AG04449 (cell line): ENCODE measurements around the gene HELT.
"Not testable (repeated sequence)": the region's sequence is repeated elsewhere in the genome, so short reads cannot be mapped to it uniquely, and the experiment has no call there.

Experiments used
- CTCF ChIA-PET: fragments of 350-600 bp; formaldehyde crosslinking; extraction: SDS; loops from one replicate; lab custom pipeline; 2021; ENCODE audit warnings: antibody characterized with exemption; lab: Yijun Ruan, JAX
- POLR2A ChIA-PET: fragments of 400-600, 350-600 bp; formaldehyde crosslinking; extraction: SDS; loops from one replicate; lab custom pipeline; 2020; ENCODE audit warnings: antibody characterized with exemption, inconsistent platforms; lab: Yijun Ruan, JAX
- DNase-seq: peaks from one replicate; pipeline ENCODE4 v3.0.0-alpha.2; 2010; ENCODE audit warnings: low read depth, low spot score
- H3K4me3 ChIP-seq: 2 replicates; pipeline ENCODE4 v1.5.1; 2011; ENCODE audit warnings: low read depth, mild to moderate bottlenecking, control low read depth, low read length
- CTCF ChIP-seq: IDR thresholded peaks from one replicate; pipeline ENCODE4 v1.5.1; 2011; ENCODE audit warnings: mild to moderate bottlenecking, moderate library complexity, low read length, control low read depth, inconsistent platforms; ENCODE audit not compliant: insufficient read depth; ENCODE audit errors: missing control alignments

Gene HELT, protein sequence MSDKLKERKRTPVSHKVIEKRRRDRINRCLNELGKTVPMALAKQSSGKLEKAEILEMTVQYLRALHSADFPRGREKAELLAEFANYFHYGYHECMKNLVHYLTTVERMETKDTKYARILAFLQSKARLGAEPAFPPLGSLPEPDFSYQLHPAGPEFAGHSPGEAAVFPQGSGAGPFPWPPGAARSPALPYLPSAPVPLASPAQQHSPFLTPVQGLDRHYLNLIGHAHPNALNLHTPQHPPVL

GRCh38 chr4:185017964-185018772, at the start of gene HELT:
Gene HELT (plus strand): TSS chr4:185018490. CDS start chr4:185018929, 439 bp downstream.
- H3K4me3 ChIP-seq, result no peak within 1 kb of the TSS
- CTCF ChIA-PET, result interaction anchor here (0.5 kb wide), 1 partner anchor 70 kb away, joined by 3 read pairs; no protein-coding TSS in a partner anchor

GRCh38 chr4:184968784-184969201, 49.5 kb upstream of the HELT start:
- ChIA-PET CTCF (no interaction called here), POLR2A (no interaction called here)
- no peak for TF ChIP-seq CTCF
- no peak for DNase-seq
- no peak overlapping the region for H3K4me3 ChIP-seq

More at GRCh38 chr4:185017964-185018772, at the start of gene HELT:
- DNase-seq, result no peak
- POLR2A ChIA-PET, result no interaction called here
- TF ChIP-seq CTCF, result no peak

GRCh38 chr4:184969610-184970009, 48.7 kb upstream of the HELT start:
- DNase-seq, result no peak
- POLR2A ChIA-PET, result no interaction called here
- CTCF ChIA-PET, result no interaction called here
- TF ChIP-seq CTCF, result no peak
- H3K4me3 ChIP-seq, result no peak overlapping the region

GRCh38 chr4:184972991-184973390, 45.3 kb upstream of the HELT start:
- no peak for TF ChIP-seq CTCF
- CTCF ChIA-PET, result no interaction called here
- POLR2A ChIA-PET, result no interaction called here
- no peak overlapping the region for H3K4me3 ChIP-seq
- no peak for DNase-seq

GRCh38 chr4:184976348-184976747, 41.9 kb upstream of the HELT start:
- DNase-seq, H3K4me3 ChIP-seq, CTCF ChIA-PET, POLR2A ChIA-PET: not testable (repeated sequence)

DNA sequence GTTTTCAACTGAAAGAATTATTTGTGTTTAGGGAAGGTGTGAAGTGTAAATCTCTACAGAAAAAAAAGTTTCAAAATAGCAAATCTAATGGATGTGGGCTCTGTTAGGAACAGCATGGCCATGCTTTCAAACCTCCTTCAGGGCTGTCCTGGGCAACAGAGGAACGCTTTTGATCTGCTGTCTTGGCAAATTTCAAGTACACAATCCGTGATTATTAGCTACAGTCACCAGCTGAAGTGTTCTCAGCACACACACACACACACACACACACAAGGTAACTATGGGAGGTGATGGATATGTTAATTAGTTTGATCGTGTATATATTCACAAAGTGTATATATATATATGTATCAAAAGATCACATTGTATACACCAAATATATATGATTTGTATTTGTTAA, 40.5 kb upstream of the HELT start:
- CTCF ChIA-PET, result interaction anchor here (0.6 kb wide), 2 partner anchors 395 to 621 kb away, joined by 3 read pairs; no protein-coding TSS in a partner anchor
- H3K4me3 ChIP-seq, result no peak overlapping the region
- POLR2A ChIA-PET, result no interaction called here

More for the DNA sequence above, 40.5 kb upstream of the HELT start:
- no peak for TF ChIP-seq CTCF
- no peak for DNase-seq
